Medulla oblongata (tissue), 1 donor: ENCODE results near the gene ACOXL.

Experiments used
- DNase-seq: peaks from one replicate; pipeline ENCODE4 v3.0.0-alpha.2; 2015; ENCODE audit errors: extremely low spot score

The ACOXL gene

DNA sequence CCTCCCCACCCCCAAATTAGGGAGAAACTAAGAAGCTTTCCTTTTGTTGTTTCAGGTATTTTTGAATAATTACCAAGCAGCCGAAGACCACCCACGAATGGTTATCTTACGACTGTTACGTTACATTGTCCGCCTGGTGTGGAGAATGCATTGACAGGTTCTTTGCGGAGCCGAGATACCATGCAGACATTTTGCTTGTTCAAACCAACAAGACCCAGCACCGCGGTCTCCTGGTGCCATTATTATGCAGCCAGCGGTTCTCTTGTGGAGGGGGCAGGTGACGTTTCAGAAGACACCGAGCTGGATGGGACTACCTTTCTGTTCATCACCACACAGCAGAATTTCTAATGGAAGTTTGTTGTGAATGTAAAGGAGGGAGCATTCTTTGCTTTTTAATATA lies 431.7 kb downstream of the ACOXL start:
- DNase-seq, result no peak

DNA sequence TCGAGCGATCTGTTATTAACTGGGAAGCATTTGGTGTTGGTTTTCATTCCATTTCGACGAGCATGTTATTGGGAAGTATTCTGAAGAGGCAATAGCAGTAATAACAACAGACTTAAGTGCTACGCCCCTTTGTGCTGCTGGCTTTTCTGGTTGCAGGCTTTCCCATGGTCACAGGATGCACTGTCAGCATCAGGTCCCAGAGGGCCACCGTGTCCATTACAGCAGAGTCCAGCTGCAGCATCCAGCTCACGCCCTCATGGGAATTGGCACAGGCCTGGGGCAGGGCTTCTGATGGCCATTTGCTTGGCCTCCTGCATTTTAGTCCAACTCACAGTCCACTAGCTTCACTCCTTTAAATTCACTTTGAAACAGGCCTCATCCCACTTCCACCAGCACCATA lies 432.7 kb downstream of the ACOXL start:
- DNase-seq, result no peak

DNA sequence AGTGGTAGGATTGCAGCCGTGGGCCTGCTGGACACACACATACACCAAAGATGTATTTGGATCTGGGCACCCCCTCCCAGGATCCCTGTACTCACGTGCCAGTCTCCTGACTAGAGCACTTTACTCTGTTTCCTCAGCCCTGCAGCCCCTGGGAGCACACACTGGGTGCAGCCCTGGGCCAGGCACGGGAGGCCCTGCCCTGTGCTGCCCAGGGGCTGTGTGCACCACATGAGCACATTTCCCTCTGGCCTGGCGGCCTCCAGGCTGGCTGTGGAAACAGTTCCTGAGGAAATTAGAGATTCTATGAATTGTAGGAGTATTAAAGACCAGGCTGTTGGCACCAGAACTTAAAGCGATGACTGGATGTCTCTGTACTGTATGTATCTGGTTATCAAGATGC lies 433.7 kb downstream of the ACOXL start:
- DNase-seq, result no peak

- DNase-seq, result no peak
Measured at GRCh38 chr2:111167076-111167862, 434.9 kb downstream of the ACOXL start.

- DNase-seq, result no peak
Measured at GRCh38 chr2:111167863-111168162, 435.4 kb downstream of the ACOXL start.
